Hepatocyte (in vitro differentiated cells): ENCODE results near the gene TFDP2. TPM values are rescaled to one million over a fixed set of nuclear protein-coding genes. Genes with fewer than 3 reads are reported as not detected.

Experiments used
- DNase-seq: peaks from one replicate; pipeline ENCODE4 v3.0.0-alpha.2; 2016; ENCODE audit warnings: low spot score
- H2AFZ ChIP-seq: fragments of 200-600 bp; sonication (generic); 2 replicates; pipeline ENCODE4 v1.6.0; 2016; ENCODE audit warnings: antibody characterized with exemption, mild to moderate bottlenecking
- H3K27ac ChIP-seq: fragments of 200-600 bp; sonication (generic); 2 replicates; pipeline ENCODE4 v1.5.1; 2016; ENCODE audit warnings: mild to moderate bottlenecking
- H3K27me3 ChIP-seq: fragments of 200-600 bp; sonication (generic); 2 replicates; pipeline ENCODE4 v1.6.1; 2016
- H3K36me3 ChIP-seq: fragments of 200-600 bp; sonication (generic); replicated peaks from 2 replicates; pipeline ENCODE4 v1.5.1; 2016; ENCODE audit warnings: low read depth; ENCODE audit not compliant: insufficient read depth
- H3K4me1 ChIP-seq: fragments of 200-600 bp; sonication (generic); 2 replicates; pipeline ENCODE4 v1.5.1; 2016; ENCODE audit warnings: mild to moderate bottlenecking, moderate library complexity; ENCODE audit not compliant: insufficient read depth
- H3K4me2 ChIP-seq: fragments of 200-600 bp; sonication (generic); 2 replicates; pipeline ENCODE4 v1.6.0; 2016
- H3K4me3 ChIP-seq: fragments of 200-600 bp; sonication (generic); 2 replicates; pipeline ENCODE4 v1.5.1; 2016; ENCODE audit warnings: mild to moderate bottlenecking
- H3K79me2 ChIP-seq: fragments of 200-600 bp; sonication (generic); 2 replicates; pipeline ENCODE4 v1.6.0; 2017; ENCODE audit warnings: mild to moderate bottlenecking
- H3K9me2 ChIP-seq: fragments of 200-600 bp; sonication (generic); replicated peaks from 2 replicates; pipeline ENCODE4 v1.6.0; 2017; ENCODE audit warnings: mild to moderate bottlenecking; ENCODE audit not compliant: insufficient read depth
- H3K9me3 ChIP-seq: fragments of 200-600 bp; sonication (generic); 2 replicates; pipeline ENCODE4 v1.5.1; 2016; ENCODE audit warnings: low read depth, mild to moderate bottlenecking
- H4K20me1 ChIP-seq: fragments of 200-600 bp; sonication (generic); 2 replicates; pipeline ENCODE4 v1.6.0; 2016; ENCODE audit warnings: mild to moderate bottlenecking; ENCODE audit not compliant: insufficient read depth, poor library complexity, severe bottlenecking
- CTCF ChIP-seq: fragments of 200-600 bp; sonication (generic); IDR thresholded peaks from 2 replicates; pipeline ENCODE4 v1.5.1; 2016; ENCODE audit warnings: antibody characterized with exemption, mild to moderate bottlenecking; ENCODE audit not compliant: poor library complexity
- EZH2 ChIP-seq: fragments of 200-600 bp; sonication (generic); IDR thresholded peaks from 2 replicates; pipeline ENCODE4 v1.6.1; 2016; ENCODE audit warnings: antibody characterized with exemption, mild to moderate bottlenecking, borderline replicate concordance
- EZH2phosphoT487 ChIP-seq: fragments of 200-600 bp; sonication (generic); IDR thresholded peaks from one replicate; pipeline ENCODE4 v1.6.1; 2018; ENCODE audit warnings: antibody characterized with exemption, mild to moderate bottlenecking, low read depth, moderate library complexity; ENCODE audit not compliant: unreplicated experiment, severe bottlenecking
- WGBS: methylation state at CpG from one replicate; pipeline ENCODE4 v1.1.6; 2016; ENCODE audit warnings: low lambda C conversion rate; ENCODE audit errors: missing lambda C conversion rate; 5-methylcytosine and 5-hydroxymethylcytosine counted together
- polyA plus RNA-seq: library from polyadenylated mRNA; unstranded; fragments of >200 nt; fragmentation: Nextera tagmentation; extraction: Ambion mirVana; gene quantifications from 2 replicates; pipeline ENCODE4 v1.2.1, GENCODE V29; 2016
- total RNA-seq: library from RNA; depleted of rRNA; stranded (reverse); fragments of >200 nt; gene quantifications from 2 replicates; pipeline ENCODE4 v1.2.3, GENCODE V29; 2014

Gene TFDP2
- total and polyA plus RNA-seq, 2 experiments from 2014 or later: 57.6 to 61.6 TPM

GRCh38 chr3:142159083-142159740 is 9.9 kb upstream of the TFDP2 start:
- H3K27me3 ChIP-seq: no peaks in the 10 kb centered on the region
- DNase-seq: no peak
- H3K27ac ChIP-seq: no peak overlapping the region
- no peaks in the 10 kb centered on the region for H3K4me1 ChIP-seq
- no peaks in the 10 kb centered on the region for H4K20me1 ChIP-seq
- no peaks in the 10 kb centered on the region for H3K79me2 ChIP-seq
- no peaks in the 10 kb centered on the region for H3K9me3 ChIP-seq
- no peak overlapping the region for H2AFZ ChIP-seq
- 81% methylated on average over 4 of the region's 4 CpGs for WGBS
- H3K9me2 ChIP-seq: no peaks in the 10 kb centered on the region
- H3K4me3 ChIP-seq: no peak overlapping the region
- H3K4me2 ChIP-seq: no peak overlapping the region
- H3K36me3 ChIP-seq: no peaks in the 10 kb centered on the region
- no peak for TF ChIP-seq EZH2
- no peak for TF ChIP-seq CTCF
- no peak for TF ChIP-seq EZH2phosphoT487

DNA sequence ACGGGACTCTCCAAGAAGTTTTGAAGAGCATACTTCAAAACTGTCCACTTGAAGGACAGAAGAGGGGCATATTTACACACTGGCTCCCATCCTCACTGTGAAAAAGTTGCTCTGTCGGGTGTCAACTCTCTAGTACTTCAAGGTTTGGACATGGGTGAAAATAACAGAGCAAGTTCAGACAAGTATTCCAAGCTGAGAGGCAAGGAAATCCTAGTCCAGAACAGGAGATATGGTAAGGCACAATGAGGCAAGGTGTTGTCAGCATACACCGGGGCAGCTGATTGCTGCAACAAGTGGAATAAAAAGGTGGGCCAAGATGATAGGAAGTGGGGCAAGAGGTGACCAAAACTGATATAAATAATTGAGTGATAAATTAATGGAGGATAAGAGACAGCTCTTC is 4.8 kb upstream of the TFDP2 start:
- H2AFZ ChIP-seq: no peak overlapping the region
- no peaks in the 10 kb centered on the region for H3K4me1 ChIP-seq
- TF ChIP-seq EZH2 (no peak), EZH2phosphoT487 (no peak), CTCF (no peak)
- no peak overlapping the region for H3K4me3 ChIP-seq
- H3K27ac ChIP-seq: no peak overlapping the region
- H3K79me2 ChIP-seq: no peaks in the 10 kb centered on the region
- no peaks in the 10 kb centered on the region for H4K20me1 ChIP-seq
- DNase-seq: no peak
- no peaks in the 10 kb centered on the region for H3K9me2 ChIP-seq
- no peaks in the 10 kb centered on the region for H3K9me3 ChIP-seq
- no peaks in the 10 kb centered on the region for H3K27me3 ChIP-seq
- WGBS: 81% methylated on average over 3 of the region's 3 CpGs
- no peaks in the 10 kb centered on the region for H3K36me3 ChIP-seq
- no peak overlapping the region for H3K4me2 ChIP-seq

DNA sequence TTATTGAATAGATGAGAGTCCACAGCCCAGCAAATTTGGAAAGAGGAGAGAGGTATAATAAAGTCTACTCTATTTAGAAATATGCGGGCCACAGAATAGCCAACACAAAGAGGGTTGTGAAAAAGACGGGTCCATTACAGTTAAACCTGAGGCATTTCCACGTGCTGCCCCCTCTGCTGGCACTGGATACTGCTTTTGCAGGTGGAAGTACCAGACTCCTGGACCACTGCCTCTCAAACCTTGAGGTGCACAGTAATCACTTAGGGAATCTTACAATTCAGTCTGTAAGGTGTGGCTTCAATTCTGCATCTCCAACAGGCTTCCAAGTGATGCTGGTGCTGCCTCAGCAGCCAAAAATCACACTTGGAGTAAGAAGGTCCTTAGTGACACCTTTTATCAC is 3.0 kb upstream of the TFDP2 start:
- Histone ChIP-seq H3K4me1 (peaks cover 2% of the 10 kb centered on the region), H3K4me3 (no peak overlapping the region), H3K27ac (no peak overlapping the region), H3K36me3 (no peaks in the 10 kb centered on the region), H2AFZ (no peak overlapping the region), H4K20me1 (no peaks in the 10 kb centered on the region), H3K9me2 (no peaks in the 10 kb centered on the region), H3K27me3 (no peaks in the 10 kb centered on the region), H3K9me3 (no peaks in the 10 kb centered on the region), H3K79me2 (peaks cover 4% of the 10 kb centered on the region), H3K4me2 (no peak overlapping the region)
- 25% methylated on average over 3 of the region's 3 CpGs for WGBS
- no peak for TF ChIP-seq EZH2phosphoT487
- peak; percentile 11 for TF ChIP-seq CTCF
- peak; percentile 19 for DNase-seq

GRCh38 chr3:142151828-142152227 is 2.5 kb upstream of the TFDP2 start:
- Histone ChIP-seq H3K4me2 (no peak overlapping the region), H3K9me3 (no peaks in the 10 kb centered on the region), H3K4me3 (no peak overlapping the region), H3K27ac (no peak overlapping the region), H4K20me1 (no peaks in the 10 kb centered on the region), H2AFZ (no peak overlapping the region), H3K36me3 (no peaks in the 10 kb centered on the region), H3K27me3 (no peaks in the 10 kb centered on the region), H3K4me1 (peaks cover 8% of the 10 kb centered on the region), H3K9me2 (no peaks in the 10 kb centered on the region), H3K79me2 (peaks cover 10% of the 10 kb centered on the region)
- DNase-seq: no peak
- 84% methylated on average over 1 of the region's 1 CpG for WGBS
- TF ChIP-seq EZH2: no peak
- TF ChIP-seq CTCF: no peak
- TF ChIP-seq EZH2phosphoT487: no peak
